HG03064 (cell line): ENCODE results near the gene SUZ12.
"Not testable (repeated sequence)": the region's sequence is repeated elsewhere in the genome, so short reads cannot be mapped to it uniquely, and the experiment has no call there.

Source experiments
- ATAC-seq: cut with Tn5 transposase; IDR thresholded peaks from one replicate; pipeline ENCODE4 v1.9.1; 2021; ENCODE audit warnings: low read depth; ENCODE audit not compliant: unreplicated experiment

Gene SUZ12

GRCh38 chr17:32033223-32033622 is 96.4 kb downstream of the SUZ12 start:
- no peak for ATAC-seq

GRCh38 chr17:32033812-32034211 is 97.0 kb downstream of the SUZ12 start:
- not testable (repeated sequence) for ATAC-seq

DNA sequence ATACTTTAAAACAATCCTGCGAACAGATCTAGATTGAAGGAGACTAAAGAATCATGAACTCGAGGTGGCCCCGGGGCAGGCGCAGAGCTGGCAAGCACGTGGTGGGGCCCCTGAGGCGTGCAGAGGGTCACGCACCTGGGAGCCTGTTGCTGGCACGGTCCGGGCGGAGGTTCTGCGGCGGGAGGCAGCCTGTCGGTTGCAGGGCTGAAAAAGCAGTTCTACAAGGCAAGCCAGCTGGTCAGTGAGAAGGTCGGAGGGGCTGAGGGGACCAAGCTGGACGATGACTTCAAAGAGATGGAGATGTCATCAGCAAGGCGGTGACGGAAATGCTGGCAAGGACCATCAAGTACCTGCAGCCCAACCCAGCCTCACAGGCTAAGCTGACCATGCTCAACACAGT is 103.4 kb downstream of the SUZ12 start:
- ATAC-seq = not testable (repeated sequence)

GRCh38 chr17:32041306-32041875 is 104.6 kb downstream of the SUZ12 start:
- not testable (repeated sequence) for ATAC-seq

GRCh38 chr17:32042266-32042665 is 105.5 kb downstream of the SUZ12 start:
- not testable (repeated sequence) for ATAC-seq

GRCh38 chr17:32045611-32046010 is 108.8 kb downstream of the SUZ12 start:
- not testable (repeated sequence) for ATAC-seq

- ATAC-seq = not testable (repeated sequence)
These were observed 110.9 kb downstream of the SUZ12 start for GRCh38 chr17:32047663-32048062.
